CD4-positive, alpha-beta memory T cell (primary cell): Measurements from ENCODE around the gene FADD. TPM values are rescaled to one million over a fixed set of nuclear protein-coding genes. Genes with fewer than 3 reads are reported as not detected.
A peak's percentile ranks its signal among the peaks of the same experiment; 100 is the strongest.

Experiments
- CTCF ChIA-PET: fragments of 350-600 bp; sonication (Branson Sonifier 250); formaldehyde crosslinking; loops from one replicate; lab custom pipeline; 2021; ENCODE audit warnings: inconsistent platforms; ENCODE audit not compliant: partially characterized antibody; lab: Charles Lee
- POLR2A ChIA-PET: fragments of 350-600 bp; sonication (Branson Sonifier 250); formaldehyde crosslinking; loops from one replicate; lab custom pipeline; 2021; ENCODE audit not compliant: partially characterized antibody; lab: Charles Lee
- DNase-seq, 5 donors: peaks; one replicate each; pipeline versions ENCODE4 v3.0.0 to v3.0.0-alpha.2; 2020 to 2022; ENCODE audit warnings: mixed read lengths in 1 of 5
- H3K27ac ChIP-seq: one replicate; pipeline ENCODE4 v1.7.0; 2013; ENCODE audit warnings: low read depth, low read length
- H3K27me3 ChIP-seq: 2 replicates; pipeline ENCODE4 v1.7.0; 2013; ENCODE audit warnings: mild to moderate bottlenecking, low read length, moderate library complexity; ENCODE audit not compliant: insufficient read depth
- H3K36me3 ChIP-seq: 2 replicates; pipeline ENCODE4 v1.7.0; 2013; ENCODE audit warnings: mild to moderate bottlenecking, low read length, moderate library complexity; ENCODE audit not compliant: insufficient read depth
- H3K4me1 ChIP-seq: 2 replicates; pipeline ENCODE4 v1.7.0; 2013; ENCODE audit warnings: mild to moderate bottlenecking, low read length, moderate library complexity; ENCODE audit not compliant: insufficient read depth
- H3K4me3 ChIP-seq, 2 donors: one replicate each; pipeline ENCODE4 v1.7.0; 2013; ENCODE audit warnings: low read length in 2 of 2, mild to moderate bottlenecking in 1 of 2
- H3K9me3 ChIP-seq, 2 donors: one replicate each; pipeline ENCODE4 v1.7.0; 2013; ENCODE audit warnings: low read length in 2 of 2, control low read depth in 1 of 2; ENCODE audit not compliant: control insufficient read depth in 1 of 2
- H3K27ac Mint-ChIP-seq, 7 donors: one replicate each; pipeline ENCODE4 v1.8.0; 2020 to 2021; ENCODE audit warnings: mixed read lengths in 7 of 7, mild to moderate bottlenecking in 6 of 7, inconsistent platforms in 3 of 7, moderate library complexity in 3 of 7
- H3K27me3 Mint-ChIP-seq, 2 donors: one replicate each; pipeline ENCODE4 v1.8.0; 2020 to 2021; ENCODE audit warnings: mixed read lengths in 2 of 2
- H3K36me3 Mint-ChIP-seq, 2 donors: one replicate each; pipeline ENCODE4 v1.8.0; 2020 to 2021; ENCODE audit warnings: mixed read lengths in 2 of 2, inconsistent platforms in 1 of 2, mild to moderate bottlenecking in 1 of 2
- H3K4me1 Mint-ChIP-seq, 4 donors: one replicate each; pipeline ENCODE4 v1.8.0; 2020 to 2021; ENCODE audit warnings: mixed read lengths in 4 of 4, mild to moderate bottlenecking in 1 of 4
- H3K4me3 Mint-ChIP-seq, 8 donors: one replicate each; pipeline ENCODE4 v1.8.0; 2020 to 2021; ENCODE audit warnings: mixed read lengths in 8 of 8, mild to moderate bottlenecking in 7 of 8, moderate library complexity in 6 of 8, inconsistent platforms in 3 of 8
- H3K9me3 Mint-ChIP-seq, 8 donors: one replicate each; pipeline ENCODE4 v1.8.0; 2020 to 2021; ENCODE audit warnings: mixed read lengths in 8 of 8, mild to moderate bottlenecking in 5 of 8, inconsistent platforms in 3 of 8, moderate library complexity in 1 of 8
- intact Hi-C: fragments of 100-400 bp; cut with micrococcal nuclease; formaldehyde crosslinking; loops from one replicate; pipeline ENCODE4 v1.15.1; 2023
- polyA plus RNA-seq, 2 donors: library from polyadenylated mRNA; unstranded; fragments of 300-500 nt; fragmentation: Illumina TruSeq; gene quantifications; one replicate each; pipeline ENCODE4 v1.2.3, GENCODE V29; 2021
- total RNA-seq, 2 experiments: library from RNA; stranded (reverse); gene quantifications; one replicate each; pipeline ENCODE4 v1.2.3, GENCODE V29; 2021

FADD gene
- total and polyA plus RNA-seq, 4 experiments from 2014 or later = 19.2 to 48.0 (median 34.2) TPM

DNA sequence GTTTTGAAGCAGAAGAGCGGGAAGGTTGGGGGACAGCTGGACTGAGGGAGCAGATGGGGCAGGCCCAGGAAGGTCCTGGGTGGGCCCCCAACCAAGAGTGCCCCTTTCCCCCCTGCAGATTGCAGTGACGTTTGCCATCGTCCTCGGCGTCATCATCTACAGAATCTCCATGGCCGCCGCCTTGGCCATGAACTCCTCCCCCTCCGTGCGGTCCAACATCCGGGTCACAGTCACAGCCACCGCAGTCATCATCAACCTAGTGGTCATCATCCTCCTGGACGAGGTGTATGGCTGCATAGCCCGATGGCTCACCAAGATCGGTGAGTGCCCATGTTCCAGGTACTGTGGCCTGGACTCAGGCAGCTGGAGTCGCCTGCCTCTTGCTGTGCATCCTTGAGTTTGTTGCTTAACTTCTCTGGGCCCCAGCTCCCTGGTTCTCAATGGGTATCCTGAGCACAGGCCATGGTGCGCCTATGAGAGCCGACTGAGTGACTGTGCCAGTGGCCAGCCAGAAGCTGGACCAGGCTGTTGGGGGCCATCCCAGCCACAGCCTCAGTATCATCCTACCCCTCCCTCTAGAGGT is 42.0 kb upstream of the FADD start:
- H3K36me3 ChIP-seq = no peaks in the 10 kb centered on the region
- H3K4me1 ChIP-seq = no peaks in the 10 kb centered on the region
- no peak for DNase-seq
- H3K27me3 ChIP-seq = no peaks in the 10 kb centered on the region
- intact Hi-C loops = no loop called here
- POLR2A ChIA-PET = no interaction called here
- H3K4me3 ChIP-seq = no peak overlapping the region
- Mint-ChIP-seq H3K36me3 (no peaks in the 10 kb centered on the region), H3K9me3 (no peaks in the 10 kb centered on the region), H3K4me1 (no peaks in the 10 kb centered on the region), H3K27me3 (peaks cover 3 to 12% of the 10 kb centered on the region in 2 donors), H3K4me3 (no peak overlapping the region), H3K27ac (no peak overlapping the region)
- no peaks in the 10 kb centered on the region for H3K9me3 ChIP-seq
- no peak overlapping the region for H3K27ac ChIP-seq
- CTCF ChIA-PET = no interaction called here

DNA sequence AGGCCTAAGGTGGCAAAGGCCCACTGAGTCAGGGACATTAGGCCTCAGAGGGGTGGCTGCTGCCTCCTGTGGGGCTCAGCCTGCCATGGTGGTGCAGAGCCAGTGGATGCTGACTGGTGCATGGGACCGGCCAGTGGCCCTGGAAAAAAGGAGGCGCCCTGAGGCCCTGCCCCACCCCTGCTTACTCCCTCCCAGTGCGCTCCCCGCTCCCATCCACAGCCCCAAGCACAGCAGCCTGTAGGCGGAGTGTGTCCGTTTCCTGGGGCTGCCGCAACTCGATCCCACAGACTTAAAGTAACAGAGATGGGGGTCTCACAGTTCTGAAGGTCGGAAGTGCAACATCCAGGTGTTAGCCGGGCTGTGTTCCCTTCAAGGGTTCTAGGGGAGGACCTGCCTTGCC is 38.4 kb upstream of the FADD start:
- H3K4me3 ChIP-seq = no peak overlapping the region
- no peaks in the 10 kb centered on the region for H3K27me3 ChIP-seq
- DNase-seq = no peak
- peak overlapping the region in 1 of 7 donors; percentile 25 for H3K27ac Mint-ChIP-seq
- no peak overlapping the region for H3K27ac ChIP-seq
- ChIA-PET CTCF (interaction anchor here (1.0 kb wide), 1 partner anchor 32 kb away, joined by 3 read pairs; no protein-coding TSS in a partner anchor), POLR2A (no interaction called here)
- H3K9me3 Mint-ChIP-seq = peaks cover 0 to 2% (median 0%) of the 10 kb centered on the region in 8 donors
- H3K4me1 Mint-ChIP-seq = no peaks in the 10 kb centered on the region
- H3K36me3 ChIP-seq = no peaks in the 10 kb centered on the region
- peaks cover 11 to 15% of the 10 kb centered on the region in 2 donors for H3K27me3 Mint-ChIP-seq
- no peaks in the 10 kb centered on the region for H3K36me3 Mint-ChIP-seq
- intact Hi-C loops = no loop called here
- H3K4me3 Mint-ChIP-seq = no peak overlapping the region
- no peaks in the 10 kb centered on the region for H3K4me1 ChIP-seq
- H3K9me3 ChIP-seq = no peaks in the 10 kb centered on the region

DNA sequence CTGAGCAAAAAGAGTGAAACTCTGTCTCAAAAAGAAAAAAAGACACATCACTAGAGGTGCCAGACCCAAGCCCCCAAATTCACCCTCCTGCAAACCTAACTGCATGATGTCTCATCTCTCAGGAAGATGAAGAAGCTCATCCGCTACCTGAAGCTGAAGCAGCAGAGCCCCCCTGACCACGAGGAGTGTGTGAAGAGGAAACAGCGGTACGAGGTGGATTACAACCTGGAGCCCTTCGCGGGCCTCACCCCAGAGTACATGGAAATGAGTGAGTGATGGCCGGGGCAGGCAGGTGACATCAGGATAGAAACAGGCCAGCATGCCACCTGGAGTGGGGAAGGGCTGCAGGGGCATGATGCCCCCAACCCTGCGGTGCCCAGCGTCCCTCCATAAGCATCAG is 36.0 kb upstream of the FADD start:
- H3K36me3 ChIP-seq = no peaks in the 10 kb centered on the region
- H3K9me3 ChIP-seq = no peaks in the 10 kb centered on the region
- CTCF ChIA-PET = no interaction called here
- Mint-ChIP-seq H3K27ac (no peak overlapping the region), H3K36me3 (no peaks in the 10 kb centered on the region), H3K4me1 (no peaks in the 10 kb centered on the region), H3K27me3 (peaks cover 11 to 15% of the 10 kb centered on the region in 2 donors), H3K9me3 (peaks cover 0 to 2% (median 0%) of the 10 kb centered on the region in 8 donors), H3K4me3 (no peak overlapping the region)
- H3K4me1 ChIP-seq = no peaks in the 10 kb centered on the region
- H3K27ac ChIP-seq = no peak overlapping the region
- no peaks in the 10 kb centered on the region for H3K27me3 ChIP-seq
- H3K4me3 ChIP-seq = no peak overlapping the region
- POLR2A ChIA-PET = no interaction called here
- intact Hi-C loops = no loop called here
- no peak for DNase-seq

DNA sequence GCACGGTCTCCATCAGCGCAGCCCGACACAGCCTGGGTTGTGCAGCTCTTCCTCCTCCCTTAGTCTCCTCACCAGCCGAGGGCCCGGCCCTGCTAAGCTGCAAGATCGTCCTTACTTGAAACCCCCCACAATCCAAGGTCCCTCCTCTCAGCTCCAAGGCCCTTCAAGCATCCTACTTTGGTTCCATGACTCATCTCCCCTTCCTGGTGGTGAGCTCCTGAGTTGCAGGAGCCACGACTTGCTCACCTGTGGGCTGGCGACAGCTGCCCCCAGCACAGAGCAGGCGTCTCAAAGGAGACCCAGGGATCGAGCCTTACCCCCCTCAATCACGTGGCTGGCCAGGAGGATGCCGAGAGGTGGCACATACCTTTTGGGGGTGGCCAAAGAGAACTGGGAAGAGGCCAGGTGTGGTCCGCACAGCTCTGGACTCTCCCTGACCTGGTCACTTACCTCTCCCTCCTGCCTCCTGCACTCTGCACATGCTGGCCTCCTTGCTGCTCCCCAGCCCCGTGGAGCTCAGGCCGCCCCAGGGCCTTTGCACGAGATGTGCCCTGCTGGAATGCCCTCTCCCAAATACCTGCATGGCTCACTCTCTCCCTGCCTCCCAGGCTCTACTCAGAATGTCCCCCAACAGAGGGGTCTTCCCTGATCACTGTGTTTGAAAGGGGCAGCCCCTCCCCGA is 35.2 kb upstream of the FADD start:
- H3K4me1 ChIP-seq = no peaks in the 10 kb centered on the region
- Mint-ChIP-seq H3K36me3 (no peaks in the 10 kb centered on the region), H3K9me3 (peaks cover 0 to 2% (median 0%) of the 10 kb centered on the region in 8 donors), H3K27ac (no peak overlapping the region), H3K27me3 (peaks cover 10 to 15% of the 10 kb centered on the region in 2 donors), H3K4me1 (no peaks in the 10 kb centered on the region), H3K4me3 (no peak overlapping the region)
- no peak for DNase-seq
- no peaks in the 10 kb centered on the region for H3K9me3 ChIP-seq
- no peak overlapping the region for H3K4me3 ChIP-seq
- ChIA-PET POLR2A (no interaction called here), CTCF (no interaction called here)
- H3K36me3 ChIP-seq = no peaks in the 10 kb centered on the region
- intact Hi-C loops = no loop called here
- H3K27ac ChIP-seq = no peak overlapping the region
- H3K27me3 ChIP-seq = no peaks in the 10 kb centered on the region

DNA sequence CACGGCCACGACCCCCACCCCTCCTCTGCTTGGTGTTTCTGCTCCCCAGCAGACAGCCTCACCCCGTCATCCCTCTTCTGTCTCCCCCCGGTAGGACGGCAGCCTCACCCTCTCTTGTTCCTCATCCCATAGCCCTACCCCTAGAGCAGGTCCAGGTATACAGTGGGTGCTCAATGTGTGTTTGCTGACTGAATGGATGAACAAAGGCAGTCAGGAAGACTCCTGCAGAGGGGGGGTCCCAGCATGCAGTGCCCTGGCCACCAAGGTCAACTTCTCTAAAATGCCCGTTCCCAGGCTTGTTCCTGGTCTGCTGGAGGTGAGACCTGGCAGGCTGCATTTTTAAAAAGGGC is 34.7 kb upstream of the FADD start:
- no peak overlapping the region for H3K27ac ChIP-seq
- ChIA-PET CTCF (no interaction called here), POLR2A (no interaction called here)
- Mint-ChIP-seq H3K27me3 (peaks cover 5 to 15% of the 10 kb centered on the region in 2 donors), H3K27ac (no peak overlapping the region), H3K36me3 (no peaks in the 10 kb centered on the region), H3K4me1 (no peaks in the 10 kb centered on the region), H3K4me3 (no peak overlapping the region), H3K9me3 (peaks cover 0 to 2% (median 0%) of the 10 kb centered on the region in 8 donors)
- H3K36me3 ChIP-seq = no peaks in the 10 kb centered on the region
- no peak for DNase-seq
- no peaks in the 10 kb centered on the region for H3K27me3 ChIP-seq
- H3K4me1 ChIP-seq = no peaks in the 10 kb centered on the region
- no peak overlapping the region for H3K4me3 ChIP-seq
- intact Hi-C loops = no loop called here
- no peaks in the 10 kb centered on the region for H3K9me3 ChIP-seq

DNA sequence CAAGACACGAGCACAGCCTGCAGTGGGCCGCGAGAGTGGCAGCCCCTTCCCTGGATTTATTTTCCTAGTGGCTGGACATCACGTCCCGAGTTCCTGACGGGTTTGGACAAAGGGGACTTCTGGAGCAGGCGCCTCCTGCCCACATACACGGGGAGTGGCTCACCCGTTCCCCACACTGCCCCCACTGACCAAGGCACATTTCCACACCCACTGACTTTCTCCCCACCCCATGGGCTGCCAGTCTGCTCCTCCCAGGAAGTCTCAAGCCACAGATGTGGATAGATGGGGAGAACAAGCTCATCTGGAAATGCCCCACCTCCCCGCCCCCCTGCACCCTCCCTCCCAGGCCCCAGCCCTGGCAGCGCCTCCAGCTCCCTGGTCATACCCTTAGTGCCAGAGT is 34.0 kb upstream of the FADD start:
- no peak overlapping the region for H3K27ac Mint-ChIP-seq
- peaks cover 5 to 15% of the 10 kb centered on the region in 2 donors for H3K27me3 Mint-ChIP-seq
- ChIA-PET POLR2A (no interaction called here), CTCF (no interaction called here)
- Histone ChIP-seq H3K9me3 (no peaks in the 10 kb centered on the region), H3K27me3 (no peaks in the 10 kb centered on the region), H3K27ac (no peak overlapping the region), H3K4me3 (no peak overlapping the region), H3K4me1 (no peaks in the 10 kb centered on the region), H3K36me3 (no peaks in the 10 kb centered on the region)
- H3K36me3 Mint-ChIP-seq = no peaks in the 10 kb centered on the region
- H3K4me3 Mint-ChIP-seq = no peak overlapping the region
- DNase-seq = no peak
- intact Hi-C loops = no loop called here
- peaks cover 0 to 2% (median 0%) of the 10 kb centered on the region in 8 donors for H3K9me3 Mint-ChIP-seq
- H3K4me1 Mint-ChIP-seq = no peaks in the 10 kb centered on the region

DNA sequence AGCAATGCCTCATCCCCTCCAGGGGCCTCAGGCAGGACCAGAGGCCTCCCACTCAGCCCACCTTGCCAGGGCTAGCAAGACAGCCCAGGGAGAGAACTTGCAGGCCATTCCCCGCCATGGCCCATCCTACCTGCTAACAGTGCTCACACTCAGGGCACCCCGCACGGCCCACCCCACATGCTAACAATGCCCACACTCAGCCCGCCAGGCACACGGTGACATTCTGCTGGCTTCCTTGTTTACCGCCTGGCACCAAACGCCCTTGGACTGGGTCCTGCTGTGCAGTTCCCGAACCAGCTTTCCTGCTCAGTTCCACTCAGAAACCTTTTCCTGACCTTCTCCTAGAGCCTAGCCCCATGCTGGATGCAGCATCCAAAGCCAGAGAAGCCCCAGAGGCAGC is 33.5 kb upstream of the FADD start:
- H3K9me3 Mint-ChIP-seq = peaks cover 0 to 2% (median 0%) of the 10 kb centered on the region in 8 donors
- no peaks in the 10 kb centered on the region for H3K36me3 Mint-ChIP-seq
- H3K4me1 Mint-ChIP-seq = no peaks in the 10 kb centered on the region
- peaks cover 5 to 15% of the 10 kb centered on the region in 2 donors for H3K27me3 Mint-ChIP-seq
- DNase-seq = no peak
- H3K4me1 ChIP-seq = no peaks in the 10 kb centered on the region
- ChIA-PET CTCF (interaction anchor here (1.7 kb wide), 1 partner anchor 26 kb away, joined by 5 read pairs; no protein-coding TSS in a partner anchor), POLR2A (no interaction called here)
- H3K4me3 Mint-ChIP-seq = no peak overlapping the region
- no peak overlapping the region for H3K27ac Mint-ChIP-seq
- H3K9me3 ChIP-seq = no peaks in the 10 kb centered on the region
- no peak overlapping the region for H3K4me3 ChIP-seq
- no peaks in the 10 kb centered on the region for H3K36me3 ChIP-seq
- intact Hi-C loops = no loop called here
- H3K27me3 ChIP-seq = no peaks in the 10 kb centered on the region
- no peak overlapping the region for H3K27ac ChIP-seq
